AG04450 (cell line): ENCODE data around the gene PPM1F. TPM values are rescaled to one million over a fixed set of nuclear protein-coding genes. Genes with fewer than 3 reads are reported as not detected.
"Not testable (repeated sequence)": the region's sequence is repeated elsewhere in the genome, so short reads cannot be mapped to it uniquely, and the experiment has no call there.

Source experiments
- CTCF ChIA-PET: fragments of 300-600, 350-600 bp; formaldehyde crosslinking; extraction: SDS; loops from one replicate; lab custom pipeline; 2022; ENCODE audit warnings: antibody characterized with exemption, inconsistent platforms; lab: Charles Lee
- POLR2A ChIA-PET: fragments of 350-600 bp; formaldehyde crosslinking; extraction: SDS; loops from one replicate; lab custom pipeline; 2021; ENCODE audit warnings: antibody characterized with exemption, inconsistent platforms; lab: Yijun Ruan, JAX
- DNase-seq: peaks from one replicate; pipeline ENCODE4 v3.0.0-alpha.2; 2011; ENCODE audit warnings: low read depth, low spot score
- H3K27ac ChIP-seq: one replicate; pipeline ENCODE4 v1.5.1; 2012; ENCODE audit warnings: low read depth, low read length, control low read depth
- H3K27me3 ChIP-seq: one replicate; pipeline ENCODE4 v1.6.0; 2012; ENCODE audit warnings: low read length; ENCODE audit not compliant: control insufficient read depth, insufficient read depth
- H3K4me3 ChIP-seq: 2 replicates; pipeline ENCODE4 v1.5.1; 2011; ENCODE audit warnings: mild to moderate bottlenecking, low read depth, low read length, control low read depth
- H3K9me3 ChIP-seq: 2 replicates; pipeline ENCODE4 v1.5.1; 2012; ENCODE audit warnings: low read length; ENCODE audit not compliant: control insufficient read depth, insufficient read depth
- polyA plus RNA-seq: library from polyadenylated mRNA; depleted of rRNA; stranded (reverse); fragments of >200 nt; gene quantifications from 2 replicates; pipeline ENCODE4 v1.2.3, GENCODE V29; 2011
- TF ChIP-seq, protein P1 (sequence below): IDR thresholded peaks from 2 replicates; pipeline ENCODE4 v1.5.1; 2011; ENCODE audit warnings: low read depth, low read length, control low read depth, inconsistent platforms

Gene PPM1F
- polyA plus RNA-seq, 1 experiment = 17.7 TPM

DNA sequence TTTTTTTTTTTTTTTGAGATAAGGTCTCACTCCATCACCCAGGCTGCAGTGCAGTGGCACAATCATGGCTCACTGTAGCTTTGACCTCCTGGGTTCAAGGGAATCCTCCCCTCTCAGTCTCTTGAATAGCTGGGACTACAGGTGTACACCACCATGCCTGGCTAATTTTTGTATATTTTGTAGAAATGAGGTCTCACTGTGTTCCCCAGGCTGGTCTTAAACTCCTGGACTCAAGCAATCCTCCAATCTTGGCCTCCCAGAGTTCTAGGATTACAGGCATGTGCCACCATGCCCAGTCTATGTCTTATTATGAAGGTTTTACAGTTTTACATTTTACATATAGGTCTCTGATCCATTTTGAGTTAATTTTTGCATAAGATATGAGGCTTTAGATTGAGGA, 64.8 kb downstream of the PPM1F start:
- TF ChIP-seq, protein P1, sequence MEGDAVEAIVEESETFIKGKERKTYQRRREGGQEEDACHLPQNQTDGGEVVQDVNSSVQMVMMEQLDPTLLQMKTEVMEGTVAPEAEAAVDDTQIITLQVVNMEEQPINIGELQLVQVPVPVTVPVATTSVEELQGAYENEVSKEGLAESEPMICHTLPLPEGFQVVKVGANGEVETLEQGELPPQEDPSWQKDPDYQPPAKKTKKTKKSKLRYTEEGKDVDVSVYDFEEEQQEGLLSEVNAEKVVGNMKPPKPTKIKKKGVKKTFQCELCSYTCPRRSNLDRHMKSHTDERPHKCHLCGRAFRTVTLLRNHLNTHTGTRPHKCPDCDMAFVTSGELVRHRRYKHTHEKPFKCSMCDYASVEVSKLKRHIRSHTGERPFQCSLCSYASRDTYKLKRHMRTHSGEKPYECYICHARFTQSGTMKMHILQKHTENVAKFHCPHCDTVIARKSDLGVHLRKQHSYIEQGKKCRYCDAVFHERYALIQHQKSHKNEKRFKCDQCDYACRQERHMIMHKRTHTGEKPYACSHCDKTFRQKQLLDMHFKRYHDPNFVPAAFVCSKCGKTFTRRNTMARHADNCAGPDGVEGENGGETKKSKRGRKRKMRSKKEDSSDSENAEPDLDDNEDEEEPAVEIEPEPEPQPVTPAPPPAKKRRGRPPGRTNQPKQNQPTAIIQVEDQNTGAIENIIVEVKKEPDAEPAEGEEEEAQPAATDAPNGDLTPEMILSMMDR = no peak
- Histone ChIP-seq H3K4me3 (no peak overlapping the region), H3K27ac (no peak overlapping the region), H3K9me3 (no peaks in the 10 kb centered on the region), H3K27me3 (no peaks in the 10 kb centered on the region)
- DNase-seq = no peak
- POLR2A ChIA-PET = no interaction called here
- CTCF ChIA-PET = no interaction called here

DNA sequence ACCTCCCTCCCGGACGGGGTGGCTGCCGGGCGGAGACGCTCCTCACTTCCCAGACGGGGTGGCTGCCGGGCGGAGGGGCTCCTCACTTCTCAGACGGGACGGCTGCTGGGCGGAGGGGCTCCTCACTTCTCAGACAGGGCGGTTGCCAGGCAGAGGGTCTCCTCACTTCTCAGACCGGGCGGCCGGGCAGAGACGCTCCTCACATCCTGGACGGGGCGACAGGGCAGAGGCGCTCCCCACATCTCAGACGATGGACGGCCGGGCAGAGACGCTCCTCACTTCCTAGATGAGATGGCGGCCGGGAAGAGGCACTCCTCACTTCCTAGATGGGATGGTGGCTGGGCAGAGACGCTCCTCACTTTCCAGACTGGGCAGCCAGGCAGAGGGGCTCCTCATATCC, 68.7 kb downstream of the PPM1F start:
- DNase-seq, CTCF ChIA-PET, H3K27me3 ChIP-seq, H3K4me3 ChIP-seq, POLR2A ChIA-PET, H3K27ac ChIP-seq, H3K9me3 ChIP-seq: not testable (repeated sequence)

DNA sequence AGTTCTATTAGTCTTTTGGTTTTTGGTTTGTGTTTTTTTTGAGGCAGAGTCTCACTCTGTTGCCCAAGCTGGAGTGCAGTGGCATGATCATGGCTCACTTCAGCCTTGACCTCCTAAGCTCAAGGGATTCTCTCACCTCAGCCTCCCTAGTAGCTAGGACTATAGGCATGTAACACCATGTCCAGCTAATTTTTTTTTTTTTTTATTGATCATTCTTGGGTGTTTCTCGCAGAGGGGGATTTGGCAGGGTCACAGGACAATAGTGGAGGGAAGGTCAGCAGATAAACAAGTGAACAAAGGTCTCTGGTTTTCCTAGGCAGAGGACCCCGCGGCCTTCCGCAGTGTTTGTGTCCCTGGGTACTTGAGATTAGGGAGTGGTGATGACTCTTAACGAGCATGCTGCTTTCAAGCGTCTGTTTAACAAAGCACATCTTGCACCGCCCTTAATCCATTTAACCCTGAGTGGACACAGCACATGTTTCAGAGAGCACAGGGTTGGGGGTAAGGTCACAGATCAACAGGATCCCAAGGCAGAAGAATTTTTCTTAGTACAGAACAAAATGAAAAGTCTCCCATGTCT, 69.8 kb downstream of the PPM1F start:
- H3K4me3 ChIP-seq, H3K27ac ChIP-seq, CTCF ChIA-PET, H3K9me3 ChIP-seq, H3K27me3 ChIP-seq, DNase-seq, POLR2A ChIA-PET: not testable (repeated sequence)

DNA sequence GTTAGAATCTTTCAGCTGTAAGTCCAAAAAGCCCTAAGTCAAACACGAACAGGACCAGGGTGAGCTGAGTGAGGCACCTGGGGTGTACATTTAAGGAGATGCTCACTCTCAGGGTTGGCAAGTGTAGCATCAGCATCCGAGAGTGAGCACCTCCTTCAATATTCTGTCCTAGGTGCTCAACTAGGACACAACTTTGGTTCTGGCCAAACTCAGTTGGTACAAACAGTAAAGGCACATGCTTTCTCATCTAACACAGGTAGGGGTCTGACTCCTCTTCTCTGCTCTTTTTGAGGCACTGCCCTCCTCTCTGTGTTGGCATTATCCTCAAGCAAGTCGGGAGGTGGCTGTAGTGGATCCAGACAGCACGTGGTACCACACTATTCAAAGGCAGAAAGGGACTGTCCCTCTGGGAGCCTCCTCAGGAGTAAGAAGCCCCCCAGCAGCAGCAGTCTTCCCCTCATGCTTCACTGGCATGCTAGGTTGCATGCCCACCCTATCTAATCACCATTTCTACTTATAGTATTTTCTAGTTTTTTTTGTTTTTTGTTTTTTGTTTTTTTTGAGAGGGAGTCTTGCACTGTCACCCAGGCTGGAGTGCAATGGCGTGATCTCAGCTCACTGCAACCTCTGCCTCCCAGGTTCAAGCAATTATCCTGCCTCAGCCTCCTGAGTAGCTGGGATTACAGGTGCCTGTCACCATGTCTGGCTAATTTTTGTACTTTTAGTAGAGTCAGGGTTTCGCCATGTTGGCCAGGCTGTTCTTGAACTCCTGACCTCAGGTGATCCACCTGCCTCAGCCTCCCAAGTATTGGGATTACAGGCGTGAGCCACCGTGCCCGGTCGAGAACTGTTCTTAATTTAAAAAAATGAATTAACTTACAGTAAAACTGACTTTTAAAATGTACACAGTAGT, 70.6 kb downstream of the PPM1F start:
- Histone ChIP-seq H3K27ac (no peak overlapping the region), H3K27me3 (no peaks in the 10 kb centered on the region), H3K4me3 (no peak overlapping the region), H3K9me3 (no peaks in the 10 kb centered on the region)
- ChIA-PET POLR2A (no interaction called here), CTCF (no interaction called here)
- TF ChIP-seq, protein P1 = no peak
- no peak for DNase-seq

DNA sequence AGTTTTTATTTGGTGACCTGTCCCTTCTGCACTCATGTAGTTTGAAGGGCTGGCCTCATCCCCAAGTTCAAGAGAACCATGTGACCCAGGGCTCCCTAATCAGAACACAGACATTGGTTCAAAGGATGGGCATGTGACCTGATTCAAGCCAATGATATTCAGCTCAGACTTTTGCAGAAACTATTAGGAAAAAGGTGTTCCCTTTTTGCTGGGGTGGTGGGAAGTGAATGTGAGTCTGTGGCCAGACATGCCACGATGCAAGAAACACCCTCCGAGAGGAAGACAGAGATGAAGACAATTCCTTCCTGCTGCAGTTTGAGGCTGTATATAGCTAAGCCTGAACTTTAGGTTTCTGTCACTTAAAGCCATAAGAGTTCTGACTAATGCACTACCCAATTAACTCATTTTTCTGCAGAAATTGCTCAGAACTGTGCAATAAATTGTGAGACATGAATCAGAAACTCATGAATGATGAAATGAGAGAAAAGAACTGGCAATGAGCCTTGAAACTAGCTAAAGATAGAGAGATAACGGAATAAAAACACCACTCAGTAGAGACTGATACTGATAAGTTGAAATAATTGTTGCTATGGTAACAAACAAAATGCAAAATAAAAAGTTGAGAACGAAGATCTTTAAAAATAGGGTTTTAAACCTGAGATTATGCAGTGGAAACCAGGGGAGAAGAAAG, 76.0 kb downstream of the PPM1F start:
- Histone ChIP-seq H3K27ac (no peak overlapping the region), H3K9me3 (no peaks in the 10 kb centered on the region), H3K27me3 (no peaks in the 10 kb centered on the region), H3K4me3 (no peak overlapping the region)
- TF ChIP-seq, protein P1 = no peak
- no peak for DNase-seq
- ChIA-PET CTCF (interaction anchor here (0.9 kb wide), 1 partner anchor 62 kb away, joined by 3 read pairs; no protein-coding TSS in a partner anchor), POLR2A (no interaction called here)

DNA sequence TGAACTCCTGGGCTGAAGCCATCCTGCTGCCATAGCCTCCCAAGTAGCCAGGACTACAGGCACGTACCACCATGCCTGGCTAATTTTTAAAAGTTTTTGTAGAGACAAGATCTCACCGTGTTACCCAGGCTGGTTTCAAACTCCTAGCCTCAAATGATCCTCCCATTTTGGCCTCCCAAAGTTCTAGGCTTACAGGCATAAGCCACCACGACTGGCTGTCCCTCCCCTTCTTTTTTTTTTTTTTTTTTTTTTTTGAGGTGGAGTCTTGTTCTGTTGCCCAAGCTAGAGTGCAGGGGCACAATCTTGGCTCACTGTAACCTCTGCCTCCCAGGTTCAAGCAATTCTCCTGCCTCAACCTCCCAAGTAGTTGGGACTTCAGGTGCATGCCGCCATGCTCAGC, 77.7 kb downstream of the PPM1F start:
- CTCF ChIA-PET, H3K27me3 ChIP-seq, POLR2A ChIA-PET, H3K4me3 ChIP-seq, H3K27ac ChIP-seq, H3K9me3 ChIP-seq, DNase-seq: not testable (repeated sequence)
